Right renal cortex interstitium (tissue), 3 donors: ENCODE results near the gene LILRA1. TPM values are rescaled to one million over a fixed set of nuclear protein-coding genes. Genes with fewer than 3 reads are reported as not detected.
"Not testable (repeated sequence)": the region's sequence is repeated elsewhere in the genome, so short reads cannot be mapped to it uniquely, and the experiment has no call there.

Experiments used
- DNase-seq, 3 donors: peaks; one replicate each; pipeline ENCODE4 v3.0.0-alpha.2; 2013; ENCODE audit warnings: low read depth in 3 of 3, low spot score in 2 of 3
- polyA plus RNA-seq, 3 donors: library from polyadenylated mRNA; unstranded; fragments of 120-200 nt; gene quantifications; one replicate each; pipeline ENCODE4 v1.2.1, GENCODE V29; 2013; ENCODE audit not compliant: insufficient read length in 3 of 3

LILRA1 gene
- polyA plus RNA-seq, 3 donors: 0.43 to 0.61 (median 0.51) TPM

DNA sequence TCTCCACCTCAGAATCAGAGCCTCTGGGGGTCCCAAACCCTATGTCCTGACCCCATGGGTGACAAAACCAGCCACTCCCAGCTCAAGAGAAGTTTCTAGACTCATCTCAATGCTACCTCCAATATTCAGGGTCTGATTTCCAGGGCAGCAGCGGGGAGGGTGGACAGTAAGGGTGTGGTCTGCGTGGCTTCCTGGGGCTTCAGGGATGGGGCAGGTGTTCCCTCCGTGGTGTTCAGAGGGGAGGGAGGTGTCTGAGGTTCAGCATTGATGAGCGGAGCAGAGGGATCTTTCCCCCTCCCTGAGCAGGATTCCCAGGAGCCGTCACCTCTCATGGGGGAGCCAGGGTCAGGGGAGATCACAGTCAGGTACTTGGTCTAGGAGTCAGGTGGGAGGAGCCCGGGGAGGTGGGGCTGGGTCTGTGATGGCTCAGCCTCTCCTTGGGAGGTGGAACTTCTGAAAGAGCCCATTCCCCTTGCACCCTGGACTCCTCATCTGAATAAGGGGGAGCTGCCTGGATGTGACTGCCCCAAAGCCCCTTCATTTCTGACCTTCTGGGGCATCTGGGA is 16.9 kb upstream of the LILRA1 start:
- DNase-seq: no peak

DNA sequence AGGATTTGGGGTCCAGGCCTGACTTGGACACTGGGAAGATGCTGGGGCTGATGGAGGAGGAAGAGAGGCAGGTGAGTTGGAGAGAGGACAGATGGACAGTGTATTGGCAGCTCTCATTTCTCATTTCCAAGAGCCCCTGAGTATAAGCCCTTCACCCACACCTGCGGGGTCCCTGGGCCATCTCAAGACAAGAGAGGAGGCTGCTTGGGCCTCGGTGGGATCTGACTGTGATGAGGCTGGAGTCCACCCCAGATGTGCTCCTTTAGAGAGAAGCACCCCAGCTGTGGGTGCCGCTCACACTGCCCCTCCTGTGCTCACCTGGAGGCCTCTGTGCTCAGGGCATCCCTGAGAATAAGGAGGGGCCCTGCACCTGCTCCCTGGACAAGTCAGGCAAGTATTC is 16.1 kb upstream of the LILRA1 start:
- no peak for DNase-seq

DNA sequence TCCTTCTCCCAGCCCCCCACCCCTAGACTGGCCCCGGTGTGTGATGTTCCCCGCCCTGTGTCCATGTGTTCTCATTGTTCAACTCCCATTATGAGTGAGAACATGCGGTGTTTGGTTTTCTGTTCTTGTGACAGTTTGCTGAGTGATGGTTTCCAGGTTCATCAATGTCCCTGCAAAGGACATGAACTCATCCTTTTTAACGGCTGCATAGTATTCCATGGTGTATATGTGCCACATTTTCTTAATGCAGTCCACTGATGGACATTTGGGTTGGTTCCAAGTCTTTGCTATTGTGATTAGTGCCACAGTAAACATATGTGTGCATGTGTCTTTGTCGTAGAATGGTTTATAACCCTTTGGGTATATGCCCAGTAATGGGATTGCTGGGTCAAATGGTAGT is 15.2 kb upstream of the LILRA1 start:
- DNase-seq: not testable (repeated sequence)

DNA sequence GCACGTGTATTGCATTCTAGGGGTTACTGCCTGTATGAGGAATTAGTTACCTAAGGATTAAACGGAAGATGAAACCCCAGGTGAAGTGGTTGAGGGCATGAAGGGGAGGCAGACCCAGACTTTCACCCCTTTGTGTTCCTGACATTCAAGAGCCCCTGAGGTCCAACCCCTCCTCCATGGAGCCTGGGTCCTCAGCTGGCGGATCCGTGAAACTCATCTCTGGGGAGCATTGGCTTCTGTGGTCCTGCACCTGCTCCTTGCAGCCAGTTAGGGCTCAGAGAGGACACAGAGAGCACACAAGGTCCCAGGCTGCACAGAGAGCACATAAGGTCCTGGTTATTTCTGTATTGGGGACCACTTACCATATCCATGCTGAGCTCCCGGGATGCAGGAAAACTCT is 7.0 kb upstream of the LILRA1 start:
- DNase-seq: no peak

DNA sequence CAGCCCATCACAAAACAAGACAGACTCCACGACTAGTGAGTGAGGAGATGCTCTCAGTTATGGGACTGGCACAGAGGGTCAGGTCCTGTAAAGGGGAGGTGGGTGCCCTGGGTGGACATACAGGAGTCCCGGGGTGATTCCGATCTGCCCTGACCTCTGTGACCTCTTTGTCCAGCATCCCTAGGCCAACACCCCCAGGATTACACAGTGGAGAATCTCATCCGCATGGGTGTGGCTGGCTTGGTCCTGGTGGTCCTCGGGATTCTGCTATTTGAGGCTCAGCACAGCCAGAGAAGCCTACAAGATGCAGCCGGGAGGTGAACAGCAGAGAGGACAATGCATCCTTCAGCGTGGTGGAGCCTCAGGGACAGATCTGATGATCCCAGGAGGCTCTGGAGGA is 6.4 kb upstream of the LILRA1 start:
- DNase-seq: no peak

DNA sequence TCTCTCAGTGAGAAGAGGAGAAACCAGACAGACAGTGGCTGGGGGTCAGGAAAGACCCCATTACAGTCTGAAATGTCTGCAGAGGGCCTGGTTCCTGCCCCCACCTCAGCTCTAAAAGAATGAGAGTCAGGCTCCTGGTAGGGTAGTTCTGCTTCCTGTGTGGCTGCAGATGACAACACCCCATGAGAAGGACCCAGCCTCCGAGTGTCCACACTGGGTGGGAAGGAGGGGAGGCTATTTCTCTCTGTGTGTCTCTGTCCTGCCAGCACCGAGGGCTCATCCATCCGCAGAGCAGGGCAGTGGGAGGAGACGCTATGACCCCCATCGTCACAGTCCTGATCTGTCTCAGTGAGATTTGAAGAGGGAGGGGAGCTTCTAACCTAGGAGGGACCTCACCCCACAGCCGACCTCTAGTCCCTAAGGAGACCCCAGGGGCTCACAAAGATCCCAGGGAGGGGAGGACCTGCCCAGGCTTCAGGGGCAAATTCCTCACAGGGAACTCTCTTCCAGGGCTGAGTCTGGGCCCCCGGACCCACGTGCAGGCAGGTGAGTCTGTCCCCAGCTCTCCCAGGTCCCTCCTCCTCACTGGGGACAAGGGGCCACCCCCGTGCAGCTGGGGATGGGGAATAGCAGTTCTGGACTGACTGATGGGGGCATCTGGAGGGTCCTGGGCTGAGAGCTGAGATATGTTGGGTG is 647 bp downstream of the LILRA1 start:
- not testable (repeated sequence) for DNase-seq

DNA sequence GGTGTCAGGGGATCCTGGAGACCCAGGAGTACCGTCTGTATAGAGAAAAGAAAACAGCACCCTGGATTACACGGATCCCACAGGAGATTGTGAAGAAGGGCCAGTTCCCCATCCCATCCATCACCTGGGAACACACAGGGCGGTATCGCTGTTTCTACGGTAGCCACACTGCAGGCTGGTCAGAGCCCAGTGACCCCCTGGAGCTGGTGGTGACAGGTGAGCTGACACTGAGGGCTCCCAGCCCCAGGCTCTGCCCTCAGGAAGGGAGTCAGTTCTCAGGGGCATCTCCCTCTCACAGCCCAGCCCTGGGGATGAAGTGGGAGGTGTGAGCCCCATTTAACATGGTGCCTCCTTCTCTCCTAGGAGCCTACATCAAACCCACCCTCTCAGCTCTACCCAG is 1.3 kb downstream of the LILRA1 start:
- no peak for DNase-seq

DNA sequence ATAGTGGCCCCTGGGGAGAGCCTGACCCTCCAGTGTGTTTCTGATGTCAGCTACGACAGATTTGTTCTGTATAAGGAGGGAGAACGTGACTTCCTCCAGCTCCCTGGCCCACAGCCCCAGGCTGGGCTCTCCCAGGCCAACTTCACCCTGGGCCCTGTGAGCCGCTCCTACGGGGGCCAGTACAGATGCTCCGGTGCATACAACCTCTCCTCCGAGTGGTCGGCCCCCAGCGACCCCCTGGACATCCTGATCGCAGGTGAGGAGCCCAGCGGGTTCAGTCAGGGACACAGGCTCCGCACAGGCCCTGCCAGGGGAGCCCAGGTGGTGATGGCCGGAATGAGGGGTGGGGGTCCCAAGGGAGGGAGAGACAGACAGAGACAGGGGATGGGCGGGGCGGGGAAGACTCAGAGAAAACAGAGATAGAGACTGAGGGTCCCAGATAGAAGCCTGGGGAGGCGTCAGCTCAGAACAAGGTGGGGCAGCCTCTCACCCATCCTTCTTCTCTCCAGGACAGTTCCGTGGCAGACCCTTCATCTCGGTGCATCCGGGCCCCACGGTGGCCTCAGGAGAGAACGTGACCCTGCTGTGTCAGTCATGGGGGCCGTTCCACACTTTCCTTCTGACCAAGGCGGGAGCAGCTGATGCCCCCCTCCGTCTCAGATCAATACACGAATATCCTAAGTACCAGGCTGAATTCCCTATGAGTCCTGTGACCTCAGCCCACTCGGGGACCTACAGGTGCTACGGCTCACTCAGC is 2.4 kb downstream of the LILRA1 start:
- DNase-seq: not testable (repeated sequence)

DNA sequence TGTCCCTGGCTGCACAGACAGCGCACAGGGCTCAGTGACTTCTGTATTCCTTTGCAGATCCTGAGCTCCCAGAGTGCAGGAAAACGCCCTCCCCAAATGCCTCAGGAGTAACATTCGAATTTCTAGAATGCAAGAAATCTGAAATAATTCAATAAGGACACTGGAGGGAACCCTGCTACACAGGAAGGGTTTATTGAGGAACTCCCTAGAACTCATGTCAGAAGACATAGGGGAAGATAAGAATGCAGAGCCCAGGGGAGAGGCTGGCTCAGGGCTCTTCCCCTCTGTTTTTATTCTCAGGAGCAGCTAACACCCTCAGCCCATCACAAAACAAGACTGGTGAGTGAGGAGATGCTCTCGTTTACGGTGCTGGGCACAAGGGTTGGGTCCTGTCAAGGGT is 6.8 kb downstream of the LILRA1 start:
- no peak for DNase-seq

DNA sequence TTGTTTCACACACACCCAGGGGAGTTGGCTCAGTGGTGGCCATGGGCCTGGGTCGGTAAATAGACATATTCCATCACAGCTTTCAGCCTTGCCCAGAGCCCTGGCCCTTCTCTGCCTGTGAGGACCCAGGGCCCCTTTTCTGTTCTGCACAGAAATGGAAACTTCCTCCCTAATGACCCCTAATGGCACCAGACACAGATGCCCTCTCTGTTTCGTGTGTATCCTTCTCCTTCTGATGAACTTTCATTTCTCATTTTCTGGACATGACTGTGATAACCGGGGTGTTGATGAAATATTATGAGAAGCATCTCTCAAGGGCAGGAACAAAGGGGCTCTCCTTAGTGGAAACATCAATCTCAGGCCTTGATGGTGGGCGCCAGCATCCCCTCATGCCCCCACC is 12.8 kb downstream of the LILRA1 start:
- no peak for DNase-seq

DNA sequence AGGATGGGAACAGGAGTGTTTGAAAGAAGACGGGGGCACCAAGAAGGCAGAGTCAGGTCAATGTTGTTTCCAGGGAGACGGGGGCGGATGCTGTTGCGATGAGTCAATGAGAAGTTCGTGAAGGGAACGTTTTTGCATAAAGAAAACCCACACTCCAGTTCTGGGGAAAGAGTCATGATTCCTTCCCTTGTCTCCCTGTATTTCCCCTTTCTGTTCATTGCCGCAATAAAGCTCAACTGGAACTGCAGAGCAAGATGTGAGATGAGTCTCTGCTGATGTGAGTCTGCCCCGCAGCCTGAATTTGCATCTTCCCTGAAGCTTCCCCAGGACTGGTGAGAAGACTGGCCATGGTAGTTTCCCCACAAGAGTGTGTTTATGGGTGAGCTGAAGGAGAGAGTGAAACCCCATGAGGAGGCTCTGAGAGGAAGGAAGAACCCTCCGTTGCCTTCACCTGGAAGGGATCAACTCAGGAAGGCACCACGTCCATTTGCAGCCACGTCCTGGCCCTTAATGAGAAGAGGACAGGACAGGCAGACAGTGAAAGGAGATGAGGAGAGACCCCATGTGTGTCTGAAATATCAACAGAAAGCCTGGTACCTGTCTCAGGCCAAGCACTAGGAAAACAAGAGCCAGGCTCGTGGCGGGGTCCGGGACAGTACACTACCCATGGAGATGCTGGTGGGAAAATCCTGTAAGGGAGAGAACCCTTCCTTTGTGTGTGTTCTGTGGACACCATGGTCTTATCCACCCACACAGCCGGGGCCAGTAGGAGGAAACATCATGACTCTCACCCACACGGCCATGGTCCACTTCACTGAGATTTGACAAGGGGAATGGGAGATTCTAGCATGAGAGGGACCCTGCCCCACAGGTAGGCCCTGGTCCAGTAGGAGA is 13.7 kb downstream of the LILRA1 start:
- DNase-seq: no peak

DNA sequence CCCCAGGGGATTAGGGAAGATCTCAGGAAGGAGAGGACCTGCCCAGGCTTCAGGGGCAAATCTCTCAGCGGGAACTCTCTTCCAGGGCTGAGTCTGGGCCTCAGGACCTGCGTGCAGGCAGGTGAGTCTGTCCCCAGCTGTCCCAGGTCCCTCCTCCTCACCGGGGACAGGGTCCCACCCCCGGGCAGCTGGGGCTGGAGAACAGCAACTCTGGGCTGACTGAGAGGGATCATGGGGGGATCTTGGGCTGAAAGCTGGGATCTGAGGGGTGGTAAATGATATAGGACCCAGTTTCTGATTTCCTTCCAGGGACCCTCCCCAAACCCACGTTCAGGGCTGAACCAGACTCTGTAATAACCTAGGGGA is 14.3 kb downstream of the LILRA1 start:
- DNase-seq: no peak

DNA sequence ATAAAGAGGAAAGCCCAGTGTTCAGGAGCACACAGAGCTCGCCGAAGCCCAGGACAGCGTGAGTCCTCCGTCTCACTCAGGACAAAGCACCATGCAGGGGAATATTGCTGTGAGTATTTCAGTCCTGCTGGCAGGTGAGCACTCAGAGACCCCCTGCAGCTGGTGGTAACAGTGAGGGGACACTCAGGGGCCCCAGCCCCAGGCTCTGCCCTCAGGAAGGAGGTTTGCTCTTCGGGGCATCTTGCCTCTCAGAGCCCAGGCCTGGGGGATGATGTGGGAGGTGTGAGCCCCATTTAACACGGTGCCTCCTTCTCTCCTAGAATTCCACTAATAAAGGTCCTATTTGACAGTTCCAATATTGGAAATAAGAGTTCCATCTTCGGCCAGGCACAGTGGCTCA is 14.8 kb downstream of the LILRA1 start:
- no peak for DNase-seq

DNA sequence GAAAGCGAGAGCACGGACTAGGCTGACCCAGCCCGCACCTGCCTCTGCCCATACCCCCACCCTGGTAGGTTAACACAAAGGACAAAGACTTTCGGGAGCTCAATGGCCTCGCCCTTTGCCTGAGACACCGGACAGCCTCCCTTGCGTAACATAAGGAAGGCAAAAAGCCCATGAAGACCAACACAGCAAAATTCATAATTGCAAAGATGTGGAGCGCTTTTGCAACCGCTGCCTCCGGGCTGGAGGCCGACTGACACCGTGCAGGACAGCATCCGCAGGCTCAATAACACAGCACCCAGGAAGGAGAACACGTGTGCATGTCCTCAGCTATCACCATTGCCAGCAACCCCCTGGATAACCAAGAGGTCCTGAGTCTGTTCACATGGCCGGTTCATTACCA is 15.4 kb downstream of the LILRA1 start:
- no peak for DNase-seq

DNA sequence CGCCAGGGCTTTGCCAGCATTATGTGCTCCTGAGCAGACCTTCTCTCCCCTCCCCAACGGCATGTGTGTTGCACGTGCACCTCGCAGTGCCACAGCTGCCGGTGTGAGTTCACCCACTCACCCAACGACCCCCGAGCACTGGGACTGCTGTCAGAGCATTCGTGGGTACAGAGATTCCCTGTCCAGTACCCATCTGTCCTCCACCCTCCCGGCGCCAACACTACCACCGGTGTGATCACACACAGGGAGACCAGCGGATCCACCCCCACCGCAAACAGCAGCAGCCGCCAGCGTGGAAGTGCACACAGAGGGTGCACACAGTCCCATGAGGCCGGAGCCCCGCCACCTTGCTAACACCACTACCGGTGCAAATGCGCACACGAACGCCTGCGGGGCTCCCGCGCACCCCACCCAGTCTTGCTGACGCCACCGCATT is 15.9 kb downstream of the LILRA1 start:
- no peak for DNase-seq

DNA sequence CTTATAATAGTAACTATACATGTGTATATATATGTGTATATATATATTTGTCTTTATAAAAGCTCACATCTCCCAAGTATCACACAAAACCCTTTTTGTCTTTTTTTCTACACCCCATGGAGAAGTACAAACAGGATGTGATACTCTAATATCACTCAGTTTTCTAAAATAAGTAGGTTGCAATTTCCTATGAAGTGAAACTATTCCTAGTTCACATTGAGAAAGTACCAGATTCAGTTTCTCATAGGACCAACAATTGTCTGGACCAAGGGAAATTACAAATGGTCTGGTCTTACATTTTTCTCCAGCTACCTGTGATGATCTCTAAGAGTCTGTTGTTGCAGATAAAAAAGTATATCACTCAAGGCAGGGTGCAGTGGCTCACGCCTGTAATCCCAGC is 19.0 kb downstream of the LILRA1 start:
- DNase-seq: no peak

DNA sequence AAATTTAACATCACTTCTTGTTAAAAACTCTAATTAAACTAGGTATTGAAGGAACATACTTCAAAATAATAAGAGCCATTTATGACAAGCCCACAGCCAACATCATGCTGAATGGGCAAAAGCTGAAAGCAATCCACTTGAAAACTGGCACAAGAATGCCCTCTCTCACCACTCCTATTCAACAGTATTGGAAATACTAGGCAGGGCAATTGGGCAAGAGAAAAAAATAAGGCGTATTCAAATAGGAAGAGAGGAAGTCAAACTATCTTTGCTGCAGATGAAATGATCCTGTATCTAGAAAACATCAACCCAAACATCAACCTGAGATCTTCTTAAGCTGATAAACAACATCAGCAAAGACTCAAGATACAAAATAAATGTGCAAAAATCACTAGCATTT is 21.3 kb downstream of the LILRA1 start:
- DNase-seq: no peak

DNA sequence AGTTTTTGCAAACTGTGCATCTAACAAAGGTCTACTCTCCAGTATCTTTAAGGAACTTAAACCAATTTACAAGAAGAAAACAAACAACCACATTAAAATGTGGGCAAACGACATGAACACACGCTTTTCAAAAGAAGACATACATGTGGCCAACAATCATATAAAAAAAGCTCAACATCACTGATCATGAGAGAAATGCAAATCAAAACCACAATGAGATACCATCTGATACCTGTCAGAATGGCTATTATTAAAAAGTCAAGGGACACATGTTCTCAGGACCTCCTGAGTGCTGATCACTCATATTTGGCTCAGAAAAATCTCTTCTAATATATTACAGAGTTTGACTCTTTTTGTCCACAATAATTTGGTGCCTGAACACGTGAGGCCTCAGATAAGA is 22.6 kb downstream of the LILRA1 start:
- DNase-seq: no peak

DNA sequence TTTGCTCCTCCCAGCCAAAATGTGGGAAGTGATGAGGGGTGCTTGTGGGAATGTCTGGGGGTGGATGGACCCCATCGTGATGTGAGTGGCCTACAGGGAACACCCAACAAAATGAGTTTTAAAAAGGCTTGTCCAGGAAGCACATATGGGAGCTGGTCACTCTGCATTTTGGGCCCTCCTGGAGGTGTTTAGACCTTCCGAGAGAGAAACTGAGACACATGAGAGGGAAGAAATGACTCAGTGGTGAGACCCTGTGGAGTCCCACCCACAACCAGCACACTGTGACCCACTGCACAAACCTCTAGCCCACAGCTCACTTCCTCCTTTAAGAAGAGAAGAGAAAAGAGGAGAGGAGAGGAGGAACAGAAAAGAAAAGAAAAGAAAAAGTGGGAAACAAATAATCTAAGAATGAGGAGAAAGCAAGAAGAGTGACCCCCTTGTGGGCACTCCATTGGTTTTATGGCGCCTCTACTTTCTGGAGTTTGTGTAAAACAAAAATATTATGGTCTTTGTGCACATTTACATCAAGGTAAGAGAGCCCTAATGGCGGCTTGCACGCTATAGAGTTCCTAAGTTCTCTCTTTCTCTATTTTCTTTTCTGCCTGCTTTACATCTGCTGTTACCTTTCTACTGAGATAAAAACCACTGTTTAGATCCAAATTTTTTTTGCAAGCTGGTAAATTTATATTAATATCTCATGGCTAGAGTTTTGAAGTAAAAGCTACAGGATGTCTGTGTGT is 23.6 kb downstream of the LILRA1 start:
- no peak for DNase-seq

DNA sequence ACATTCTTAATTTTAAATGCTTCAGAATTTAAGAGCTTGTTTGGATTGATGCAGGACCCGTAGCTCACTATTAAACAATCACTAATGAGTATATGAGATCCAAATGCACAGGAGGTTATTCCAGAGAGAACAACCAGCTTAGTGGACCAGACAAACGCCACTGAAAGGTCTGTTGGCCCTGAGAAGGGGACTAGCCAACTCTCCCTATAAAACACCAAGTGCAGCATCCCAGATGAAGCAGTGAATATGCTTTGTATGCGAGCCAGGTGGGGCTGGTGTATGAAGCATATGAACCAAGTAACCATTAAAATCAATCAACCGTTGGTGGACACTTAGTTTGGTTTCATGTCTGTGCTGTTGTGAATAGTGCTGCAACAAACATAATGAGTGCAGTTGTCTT is 27.0 kb downstream of the LILRA1 start:
- no peak for DNase-seq
